ENCODE measurements around the gene RRM1.
"Not testable (repeated sequence)": the region's sequence is repeated elsewhere in the genome, so short reads cannot be mapped to it uniquely, and the experiment has no call there.

RRM1 gene

GRCh38 chr11:4134806-4135205 is 40.2 kb downstream of the RRM1 start:
- peak; percentile 69 for DNase-seq (ENCODE audit: low read depth, low spot score)

GRCh38 chr11:4138497-4138896 is 43.9 kb downstream of the RRM1 start:
- DNase-seq (ENCODE audit: low read depth, low spot score): no peak

DNA sequence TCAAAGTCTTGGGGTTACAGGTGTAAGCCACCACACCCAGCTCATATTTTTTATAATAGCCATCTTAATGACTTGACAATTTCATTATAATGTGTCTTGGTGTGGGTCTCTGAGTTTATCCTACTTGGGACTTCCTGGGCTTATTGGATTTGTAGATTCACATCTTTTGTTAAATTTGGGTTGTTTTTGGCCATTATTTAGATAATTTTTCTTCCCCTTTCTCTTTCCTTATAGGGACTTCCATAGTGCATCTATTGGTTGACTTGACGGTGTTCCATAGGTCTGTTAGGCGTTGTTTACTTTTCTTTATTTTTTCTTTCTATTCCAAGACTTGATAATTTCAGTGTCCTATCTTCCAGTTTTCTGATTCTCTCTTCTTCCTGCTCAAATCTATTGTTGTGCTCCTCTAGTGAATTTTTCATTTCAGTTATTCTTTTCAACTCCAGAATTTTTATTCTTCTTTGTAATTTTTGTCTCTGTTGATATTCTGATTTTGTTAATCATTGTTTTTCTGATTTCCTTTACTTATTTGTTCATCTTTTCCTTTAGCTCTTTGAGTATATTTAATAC is 45.6 kb downstream of the RRM1 start:
- no peak for DNase-seq (ENCODE audit: low read depth, low spot score)

GRCh38 chr11:4146070-4146771 is 51.6 kb downstream of the RRM1 start:
- DNase-seq (ENCODE audit: low read depth, low spot score): no peak

DNA sequence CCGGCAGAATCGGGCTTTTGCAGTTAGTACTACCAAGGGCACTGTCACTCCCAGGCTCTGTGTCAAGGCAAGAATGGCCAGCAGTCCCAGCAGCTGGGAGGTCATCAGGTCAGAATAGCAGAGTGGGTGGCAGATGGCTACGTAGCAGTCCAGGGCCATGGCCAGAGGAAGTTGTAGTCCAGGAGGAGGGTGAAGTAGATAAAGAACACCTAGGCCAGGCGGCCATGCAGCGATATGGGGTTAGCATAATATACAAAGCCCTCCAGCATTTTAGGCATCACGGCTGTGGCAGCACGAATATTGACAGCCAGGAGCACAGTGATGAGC is 52.1 kb downstream of the RRM1 start:
- DNase-seq (ENCODE audit: low read depth, low spot score): no peak

GRCh38 chr11:4154503-4154902 is 59.9 kb downstream of the RRM1 start:
- DNase-seq (ENCODE audit: low read depth, low spot score): no peak

DNA sequence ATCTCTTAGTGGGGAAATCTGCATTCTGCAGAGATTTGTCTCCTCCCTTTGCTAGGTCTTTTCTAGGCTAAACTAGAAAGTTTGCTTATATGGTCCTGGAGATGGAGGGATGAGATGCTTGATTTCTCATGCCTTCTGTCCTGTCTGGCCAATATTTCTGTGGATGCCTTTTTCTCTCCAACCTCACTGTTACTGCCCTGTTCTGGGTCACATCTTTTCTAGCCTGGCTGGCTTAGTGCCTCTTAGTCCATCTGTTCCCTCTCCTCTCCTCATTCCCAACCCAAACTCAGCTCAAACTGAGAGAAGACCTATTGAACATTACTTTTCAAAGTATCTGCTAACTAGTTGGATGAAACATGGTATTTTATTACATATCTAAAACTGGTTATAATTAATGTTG is 62.0 kb downstream of the RRM1 start:
- DNase-seq (ENCODE audit: low read depth, low spot score): no peak

- not testable (repeated sequence) for DNase-seq (ENCODE audit: low read depth, low spot score)
Observed at GRCh38 chr11:4158818-4159217, 64.2 kb downstream of the RRM1 start.

GRCh38 chr11:4161305-4161704 is 66.7 kb downstream of the RRM1 start:
- DNase-seq (ENCODE audit: low read depth, low spot score): no peak

DNA sequence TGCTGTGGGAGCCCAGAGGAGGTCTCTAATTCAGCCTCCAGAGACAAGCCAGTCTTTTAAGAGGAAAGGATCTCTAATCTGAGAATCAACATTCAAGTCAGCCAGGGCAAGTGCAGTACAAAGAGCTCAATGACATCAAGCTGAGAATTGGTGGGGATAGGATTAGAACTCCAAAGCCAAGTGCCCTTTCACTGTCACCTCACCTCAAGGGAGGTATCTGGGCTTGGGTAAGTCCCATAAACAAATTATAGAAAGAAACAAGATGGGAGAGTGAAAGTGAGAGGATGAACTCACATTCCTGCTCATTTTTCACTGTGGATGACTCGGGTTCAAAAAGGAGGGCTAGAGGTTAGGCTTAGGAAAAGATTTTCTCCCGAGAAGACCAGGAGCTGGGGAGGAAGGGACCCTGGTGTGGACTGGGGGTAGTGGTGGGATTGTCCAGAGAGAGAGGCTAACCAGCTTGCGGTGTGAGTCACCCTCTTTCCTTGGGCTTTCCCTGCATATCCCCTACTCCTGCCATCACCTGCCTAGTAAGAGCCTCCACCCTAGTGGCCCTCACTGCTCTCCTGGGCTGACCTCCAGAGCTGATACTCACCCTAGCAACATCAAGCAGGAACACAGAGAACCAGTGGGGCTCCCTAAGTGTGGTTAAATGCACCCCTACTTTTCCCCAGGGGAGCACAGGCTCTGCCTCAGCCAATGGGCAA is 70.4 kb downstream of the RRM1 start:
- DNase-seq (ENCODE audit: low read depth, low spot score): no peak

DNA sequence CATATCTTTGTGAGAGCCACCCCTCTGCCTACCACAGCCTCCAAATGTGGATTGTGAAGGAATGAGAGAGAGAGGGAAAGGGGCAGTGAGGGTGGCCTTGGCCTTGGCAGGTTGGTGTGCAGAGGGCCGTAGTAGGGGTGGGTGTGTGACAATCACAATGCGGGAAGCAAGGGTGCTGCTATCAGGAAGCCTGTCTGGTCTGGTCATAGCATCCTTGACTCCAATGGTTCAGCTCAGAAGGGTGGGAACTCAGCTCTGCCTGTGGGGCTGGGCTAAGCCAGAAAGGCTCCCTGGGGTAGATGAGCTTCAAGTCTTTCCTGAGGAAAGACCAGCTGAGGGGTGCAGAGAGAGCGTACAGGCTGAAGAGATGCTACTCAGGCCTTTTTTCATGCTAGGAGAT is 72.7 kb downstream of the RRM1 start:
- DNase-seq (ENCODE audit: low read depth, low spot score): no peak

DNA sequence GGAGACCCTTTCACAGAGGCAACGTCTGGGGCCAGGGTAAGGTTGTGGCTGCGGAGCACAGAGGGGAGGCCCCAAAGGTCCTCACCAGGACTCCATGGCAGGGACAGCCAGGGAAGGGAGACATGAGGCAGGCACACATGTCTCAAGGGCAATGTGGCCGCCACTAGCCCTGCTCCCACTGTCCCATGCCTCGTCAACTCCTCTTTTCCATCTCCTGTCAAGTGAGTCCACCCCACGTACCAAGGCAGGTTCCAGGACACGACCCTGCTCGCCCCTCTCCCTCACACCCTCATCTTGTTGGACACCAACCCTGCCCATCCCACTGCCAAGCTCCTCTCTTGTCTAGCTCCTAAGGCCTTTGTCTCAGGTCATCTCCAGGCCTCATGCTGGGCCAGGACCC is 73.2 kb downstream of the RRM1 start:
- DNase-seq (ENCODE audit: low read depth, low spot score): no peak

- DNase-seq (ENCODE audit: low read depth, low spot score): not testable (repeated sequence)
Observed at GRCh38 chr11:4175620-4176350, 81.2 kb downstream of the RRM1 start.

- DNase-seq (ENCODE audit: low read depth, low spot score): no peak
Observed at GRCh38 chr11:4178813-4179662, 84.4 kb downstream of the RRM1 start.

GRCh38 chr11:4180441-4181183 is 86.0 kb downstream of the RRM1 start:
- no peak for DNase-seq (ENCODE audit: low read depth, low spot score)

- peak; percentile 73 for DNase-seq (ENCODE audit: low read depth, low spot score)
Observed at GRCh38 chr11:4181782-4182721, 87.5 kb downstream of the RRM1 start.

DNA sequence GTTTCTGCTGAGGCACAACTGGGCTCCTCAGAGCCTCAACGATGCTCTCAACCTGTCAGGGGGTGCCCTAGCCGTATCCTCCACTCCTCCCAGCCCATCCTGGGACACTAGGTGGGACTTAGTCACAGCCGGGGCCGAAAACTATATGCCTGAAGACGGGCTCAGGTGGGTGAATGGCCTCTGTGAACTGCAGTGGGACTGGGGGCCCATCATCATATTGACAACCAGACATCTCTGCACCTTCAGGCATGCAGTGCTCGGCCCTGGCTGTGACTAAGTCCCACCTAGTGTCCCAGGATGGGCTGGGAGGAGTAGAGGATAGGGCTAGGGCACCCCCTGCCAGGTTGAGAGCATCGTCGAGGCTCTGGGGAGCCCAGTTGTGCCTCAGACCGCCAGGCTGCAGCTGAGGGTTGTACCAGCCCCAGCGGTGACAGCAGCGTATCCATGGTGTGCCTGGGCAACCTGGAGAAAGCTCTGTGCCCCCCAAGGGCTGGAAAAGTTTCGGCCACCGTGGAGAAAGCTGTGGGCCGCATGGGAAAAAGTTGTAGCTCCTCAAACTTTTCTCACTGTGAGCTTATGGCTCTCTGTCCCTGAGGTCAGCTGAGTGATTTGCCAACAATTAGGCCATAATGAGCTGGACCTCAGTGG is 88.9 kb downstream of the RRM1 start:
- DNase-seq (ENCODE audit: low read depth, low spot score): no peak

DNA sequence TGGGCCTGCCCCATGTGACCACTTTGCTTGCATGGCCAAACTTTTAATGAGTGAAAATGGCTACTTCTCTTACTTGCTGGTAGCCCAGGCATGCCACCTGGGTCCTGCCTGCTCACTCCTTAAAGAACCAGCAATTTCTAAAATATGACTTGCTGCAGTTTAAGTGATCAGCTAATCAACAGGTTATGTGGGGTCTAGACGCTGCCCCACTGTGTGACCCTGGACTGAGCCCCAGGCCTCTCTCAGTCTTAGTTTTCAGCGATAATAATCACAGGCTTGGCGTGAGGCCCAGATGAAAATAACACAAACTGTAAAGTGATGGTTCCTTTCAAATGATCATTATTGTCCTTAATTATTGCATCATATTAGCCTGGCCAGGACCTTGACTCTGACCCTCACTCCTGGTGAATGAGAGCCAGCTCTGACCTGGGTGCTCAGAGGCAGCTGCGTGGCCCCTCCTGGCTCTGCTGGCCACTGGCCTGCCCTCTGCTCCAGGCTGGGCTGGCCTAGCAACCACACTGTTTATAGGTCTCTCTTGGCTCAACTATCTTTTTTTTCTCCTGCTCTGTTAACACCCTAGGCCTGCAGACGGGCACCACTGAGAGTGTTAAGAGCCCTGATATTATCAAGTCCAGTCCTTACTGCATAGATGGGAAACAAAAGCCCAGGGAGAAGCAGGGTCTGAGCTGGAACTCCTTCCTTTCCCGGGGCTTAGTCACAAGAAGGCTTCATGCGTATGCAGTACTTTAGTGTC is 89.7 kb downstream of the RRM1 start:
- DNase-seq (ENCODE audit: low read depth, low spot score): no peak

DNA sequence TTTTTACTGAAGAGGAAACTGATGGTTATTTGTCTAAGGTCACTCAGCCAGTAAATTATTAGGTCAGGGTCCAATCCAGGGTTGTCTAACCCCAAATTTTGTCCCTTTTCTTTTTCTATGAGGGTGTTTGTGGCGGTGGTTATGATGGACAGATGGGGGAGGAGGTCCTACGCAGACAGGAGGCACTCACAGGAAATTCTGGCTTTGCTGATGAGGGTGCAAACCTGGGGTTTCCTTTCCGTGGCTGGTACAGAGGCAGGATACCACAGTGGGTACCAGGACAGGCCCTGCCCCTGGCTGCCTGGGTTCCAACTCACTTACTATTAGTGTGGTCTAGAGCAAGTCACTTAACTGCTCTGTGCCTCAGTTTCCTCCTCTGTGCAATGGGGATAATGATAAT is 91.0 kb downstream of the RRM1 start:
- DNase-seq (ENCODE audit: low read depth, low spot score): no peak

Data from astrocyte of the hippocampus (primary cell).